Trophoblast cell (in vitro differentiated cells and primary cell): ENCODE data around the gene AARSD1.

ENCODE experiments used
- DNase-seq, 2 donors: peaks; one replicate each; pipeline ENCODE4 v3.0.0-alpha.2; 2016
- H2AFZ ChIP-seq: 2 replicates; pipeline ENCODE4 v1.6.1; 2013; ENCODE audit warnings: low read length, moderate library complexity, mild to moderate bottlenecking; ENCODE audit not compliant: insufficient read depth, poor library complexity
- H2AK5ac ChIP-seq: 2 replicates; pipeline ENCODE4 v1.6.1; 2013; ENCODE audit warnings: mild to moderate bottlenecking, low read length
- H2BK120ac ChIP-seq: 2 replicates; pipeline ENCODE4 v1.6.1; 2013; ENCODE audit warnings: low read length, mild to moderate bottlenecking, moderate library complexity; ENCODE audit not compliant: insufficient read depth, poor library complexity
- H2BK12ac ChIP-seq: 2 replicates; pipeline ENCODE4 v1.6.1; 2013; ENCODE audit warnings: mild to moderate bottlenecking, low read length, moderate library complexity
- H2BK5ac ChIP-seq: 2 replicates; pipeline ENCODE4 v1.6.1; 2013; ENCODE audit warnings: low read length, low read depth, moderate library complexity, mild to moderate bottlenecking; ENCODE audit not compliant: poor library complexity
- H3K14ac ChIP-seq: 2 replicates; pipeline ENCODE4 v1.6.1; 2013; ENCODE audit warnings: mild to moderate bottlenecking, low read length
- H3K18ac ChIP-seq: 2 replicates; pipeline ENCODE4 v1.6.1; 2013; ENCODE audit warnings: mild to moderate bottlenecking, low read length
- H3K23ac ChIP-seq: 2 replicates; pipeline ENCODE4 v1.6.1; 2013; ENCODE audit warnings: low read length
- H3K27ac ChIP-seq: 2 replicates; pipeline ENCODE4 v1.5.1; 2013; ENCODE audit warnings: low read depth, mild to moderate bottlenecking, inconsistent platforms, low read length, moderate library complexity
- H3K27me3 ChIP-seq: 2 replicates; pipeline ENCODE4 v1.6.1; 2013; ENCODE audit warnings: inconsistent platforms, mild to moderate bottlenecking, low read length, moderate library complexity; ENCODE audit not compliant: insufficient read depth
- H3K36me3 ChIP-seq, 2 experiments: 1 replicate in 1 of 2; 2 replicates in 1 of 2; pipeline ENCODE4 v1.6.1; 2013; ENCODE audit warnings: low read length in 2 of 2, mild to moderate bottlenecking in 2 of 2, moderate library complexity in 1 of 2; ENCODE audit not compliant: insufficient read depth in 2 of 2, control insufficient read depth in 1 of 2
- H3K4ac ChIP-seq: 2 replicates; pipeline ENCODE4 v1.6.1; 2013; ENCODE audit warnings: low read depth, mild to moderate bottlenecking, low read length, moderate library complexity
- H3K4me1 ChIP-seq, 2 experiments: 1 replicate in 1 of 2; 2 replicates in 1 of 2; pipeline ENCODE4 v1.6.1; 2013; ENCODE audit warnings: low read length in 2 of 2, mild to moderate bottlenecking in 2 of 2, moderate library complexity in 1 of 2; ENCODE audit not compliant: insufficient read depth in 2 of 2, control insufficient read depth in 1 of 2
- H3K4me2 ChIP-seq: 2 replicates; pipeline ENCODE4 v1.6.1; 2013; ENCODE audit warnings: inconsistent platforms, mild to moderate bottlenecking, low read length, moderate library complexity
- H3K4me3 ChIP-seq: 2 replicates; pipeline ENCODE4 v1.5.1; 2013; ENCODE audit warnings: mild to moderate bottlenecking, low read depth, low read length, inconsistent platforms
- H3K79me1 ChIP-seq: one replicate; pipeline ENCODE4 v1.6.1; 2013; ENCODE audit warnings: low read length
- H3K79me2 ChIP-seq: 2 replicates; pipeline ENCODE4 v1.6.1; 2013; ENCODE audit warnings: low read length, mild to moderate bottlenecking; ENCODE audit not compliant: control insufficient read depth, insufficient read depth, poor library complexity
- H3K9ac ChIP-seq: 2 replicates; pipeline ENCODE4 v1.6.1; 2013; ENCODE audit warnings: mild to moderate bottlenecking, low read length
- H3K9me3 ChIP-seq: 2 replicates; pipeline ENCODE4 v1.6.1; 2013; ENCODE audit warnings: low read depth, mild to moderate bottlenecking, control low read depth, inconsistent platforms, low read length; ENCODE audit not compliant: insufficient read depth
- H4K12ac ChIP-seq: 2 replicates; pipeline ENCODE4 v1.6.1; 2013; ENCODE audit warnings: low read depth, mild to moderate bottlenecking, low read length, moderate library complexity
- H4K8ac ChIP-seq: 2 replicates; pipeline ENCODE4 v1.6.1; 2013; ENCODE audit warnings: low read depth, mild to moderate bottlenecking, low read length, moderate library complexity
- H4K91ac ChIP-seq: one replicate; pipeline ENCODE4 v1.6.1; 2013; ENCODE audit warnings: low read depth, mild to moderate bottlenecking, low read length, moderate library complexity
- WGBS: extraction: QIAGEN DNeasy Blood & Tissue Kit; methylation state at CpG from one replicate; pipeline ENCODE4 v1.1.7; 2013; ENCODE audit warnings: missing lambda C conversion rate; ENCODE audit not compliant: insufficient read length, insufficient coverage; ENCODE audit errors: extremely low coverage; 5-methylcytosine and 5-hydroxymethylcytosine counted together

Gene AARSD1

GRCh38 chr17:42991471-42991870 is 27.2 kb upstream of the AARSD1 start:
- H4K12ac ChIP-seq = no peak overlapping the region
- no peak overlapping the region for H3K4me2 ChIP-seq
- H3K79me1 ChIP-seq = no peaks in the 10 kb centered on the region
- H3K9me3 ChIP-seq = no peaks in the 10 kb centered on the region
- no peak overlapping the region for H2BK120ac ChIP-seq
- H2BK5ac ChIP-seq = no peak overlapping the region
- H4K91ac ChIP-seq = no peak overlapping the region
- H3K9ac ChIP-seq = no peak overlapping the region
- H3K4me1 ChIP-seq = no peaks in the 10 kb centered on the region
- H2BK12ac ChIP-seq = no peak overlapping the region
- H3K18ac ChIP-seq = no peak overlapping the region
- DNase-seq = no peak
- no peak overlapping the region for H3K4ac ChIP-seq
- H3K14ac ChIP-seq = no peak overlapping the region
- H3K36me3 ChIP-seq = peaks cover 31 to 45% of the 10 kb centered on the region in 2 experiments
- no peaks in the 10 kb centered on the region for H3K79me2 ChIP-seq
- H2AK5ac ChIP-seq = no peak overlapping the region
- WGBS = no CpG with 5 or more reads among the region's 6 CpGs
- no peak overlapping the region for H4K8ac ChIP-seq
- no peak overlapping the region for H3K27ac ChIP-seq
- H3K4me3 ChIP-seq = no peak overlapping the region
- no peak overlapping the region for H2AFZ ChIP-seq
- H3K27me3 ChIP-seq = no peaks in the 10 kb centered on the region
- H3K23ac ChIP-seq = no peak overlapping the region

- no peak overlapping the region for H3K4me3 ChIP-seq
- H2AFZ ChIP-seq = no peak overlapping the region
- no peak overlapping the region for H2BK5ac ChIP-seq
Observed at GRCh38 chr17:42989726-42990652, 25.7 kb upstream of the AARSD1 start.

GRCh38 chr17:42989141-42989540 is 24.9 kb upstream of the AARSD1 start:
- H3K23ac ChIP-seq = no peak overlapping the region
- no peak overlapping the region for H3K9ac ChIP-seq
- H4K8ac ChIP-seq = no peak overlapping the region
- H2BK5ac ChIP-seq = no peak overlapping the region
- no peak overlapping the region for H2AFZ ChIP-seq
- no peaks in the 10 kb centered on the region for H3K79me1 ChIP-seq
- H3K9me3 ChIP-seq = no peaks in the 10 kb centered on the region
- H2BK120ac ChIP-seq = no peak overlapping the region
- no peaks in the 10 kb centered on the region for H3K79me2 ChIP-seq
- WGBS = no CpG with 5 or more reads among the region's 5 CpGs
- no peak overlapping the region for H2BK12ac ChIP-seq
- H3K27ac ChIP-seq = no peak overlapping the region
- H3K4me3 ChIP-seq = no peak overlapping the region
- H2AK5ac ChIP-seq = no peak overlapping the region
- no peak overlapping the region for H3K4ac ChIP-seq
- no peak overlapping the region for H3K14ac ChIP-seq
- no peak overlapping the region for H4K12ac ChIP-seq
- no peak overlapping the region for H4K91ac ChIP-seq
- peaks cover 34 to 46% of the 10 kb centered on the region in 2 experiments for H3K36me3 ChIP-seq
- no peaks in the 10 kb centered on the region for H3K27me3 ChIP-seq
- DNase-seq = no peak
- no peak overlapping the region for H3K18ac ChIP-seq
- no peak overlapping the region for H3K4me2 ChIP-seq
- no peaks in the 10 kb centered on the region for H3K4me1 ChIP-seq

More at GRCh38 chr17:42989726-42990652, 25.7 kb upstream of the AARSD1 start:
- Histone ChIP-seq H3K14ac (no peak overlapping the region), H4K8ac (no peak overlapping the region), H2BK120ac (no peak overlapping the region), H3K18ac (no peak overlapping the region), H3K4me1 (no peaks in the 10 kb centered on the region), H3K23ac (no peak overlapping the region), H4K91ac (no peak overlapping the region), H3K9me3 (no peaks in the 10 kb centered on the region), H3K79me1 (no peaks in the 10 kb centered on the region), H3K79me2 (no peaks in the 10 kb centered on the region), H3K9ac (no peak overlapping the region), H2AK5ac (no peak overlapping the region), H3K36me3 (peaks cover 31 to 48% of the 10 kb centered on the region in 2 experiments), H3K27ac (no peak overlapping the region), H3K4ac (no peak overlapping the region), H3K27me3 (no peaks in the 10 kb centered on the region), H3K4me2 (no peak overlapping the region), H4K12ac (no peak overlapping the region), H2BK12ac (no peak overlapping the region)
- no peak for DNase-seq
- WGBS = no CpG with 5 or more reads among the region's 6 CpGs

- Histone ChIP-seq H3K79me1 (peaks cover 5% of the 10 kb centered on the region), H2BK120ac (no peak overlapping the region), H2BK12ac (no peak overlapping the region), H3K4ac (no peak overlapping the region), H2AK5ac (no peak overlapping the region), H3K14ac (no peak overlapping the region), H3K27ac (no peak overlapping the region), H3K4me2 (no peak overlapping the region), H2AFZ (no peak overlapping the region), H4K8ac (no peak overlapping the region), H3K9ac (no peak overlapping the region), H3K23ac (no peak overlapping the region), H4K12ac (no peak overlapping the region), H3K4me3 (no peak overlapping the region), H3K27me3 (no peaks in the 10 kb centered on the region), H3K36me3 (peaks cover 18 to 27% of the 10 kb centered on the region in 2 experiments), H2BK5ac (no peak overlapping the region), H3K18ac (no peak overlapping the region), H3K79me2 (peaks cover 8% of the 10 kb centered on the region), H3K4me1 (no peaks in the 10 kb centered on the region), H4K91ac (no peak overlapping the region), H3K9me3 (no peaks in the 10 kb centered on the region)
- DNase-seq = no peak
- WGBS = no CpG with 5 or more reads among the region's 1 CpG
Observed at GRCh38 chr17:42985225-42985624, 21.0 kb upstream of the AARSD1 start.
